Spinal cord (tissue), 10 donors: ENCODE results near the gene RAE1. TPM values are rescaled to one million over a fixed set of nuclear protein-coding genes. Genes with fewer than 3 reads are reported as not detected.

Source experiments
- DNase-seq, 6 donors: peaks; one replicate each; pipeline versions ENCODE4 v3.0.0 to v3.0.0-alpha.2; 2013 to 2015; ENCODE audit warnings: low spot score in 6 of 6, low read depth in 4 of 6
- H3K27ac ChIP-seq: one replicate; pipeline ENCODE4 v1.5.1; 2013; ENCODE audit warnings: low read depth, low read length, control low read depth
- H3K27me3 ChIP-seq: one replicate; pipeline ENCODE4 v1.6.1; 2013; ENCODE audit warnings: low read length; ENCODE audit not compliant: control insufficient read depth, insufficient read depth
- H3K36me3 ChIP-seq: one replicate; pipeline ENCODE4 v1.6.1; 2013; ENCODE audit warnings: low read length; ENCODE audit not compliant: control insufficient read depth, insufficient read depth
- H3K4me1 ChIP-seq: one replicate; pipeline ENCODE4 v1.6.1; 2013; ENCODE audit warnings: low read length; ENCODE audit not compliant: control insufficient read depth, insufficient read depth
- H3K4me3 ChIP-seq: one replicate; pipeline ENCODE4 v1.5.1; 2013; ENCODE audit warnings: low read depth, low read length, control low read depth
- H3K9me3 ChIP-seq: one replicate; pipeline ENCODE4 v1.6.1; 2013; ENCODE audit warnings: low read length; ENCODE audit not compliant: control insufficient read depth, insufficient read depth
- WGBS: methylation state at CpG from one replicate; pipeline ENCODE4 v1.1.5; 2013; ENCODE audit warnings: missing lambda C conversion rate; ENCODE audit not compliant: insufficient coverage; 5-methylcytosine and 5-hydroxymethylcytosine counted together
- polyA plus RNA-seq, 2 donors: library from polyadenylated mRNA; unstranded; fragments of 120-200 nt; gene quantifications; one replicate each; pipeline ENCODE4 v1.2.1, GENCODE V29; 2013; ENCODE audit not compliant: insufficient read length in 2 of 2
- total RNA-seq, 2 donors: library from RNA; depleted of rRNA in 1 of 2; stranded (reverse); fragments of 120-200 nt in 1 of 2; fragments of >200 nt in 1 of 2; gene quantifications; one replicate each; pipeline versions ENCODE4 v1.2.3 to v1.2.4, GENCODE V29; 2013 to 2014
- donor health status: healthy.

The RAE1 gene
- total and polyA plus RNA-seq, 4 donors = 31.6 to 49.5 (median 39.3) TPM

DNA sequence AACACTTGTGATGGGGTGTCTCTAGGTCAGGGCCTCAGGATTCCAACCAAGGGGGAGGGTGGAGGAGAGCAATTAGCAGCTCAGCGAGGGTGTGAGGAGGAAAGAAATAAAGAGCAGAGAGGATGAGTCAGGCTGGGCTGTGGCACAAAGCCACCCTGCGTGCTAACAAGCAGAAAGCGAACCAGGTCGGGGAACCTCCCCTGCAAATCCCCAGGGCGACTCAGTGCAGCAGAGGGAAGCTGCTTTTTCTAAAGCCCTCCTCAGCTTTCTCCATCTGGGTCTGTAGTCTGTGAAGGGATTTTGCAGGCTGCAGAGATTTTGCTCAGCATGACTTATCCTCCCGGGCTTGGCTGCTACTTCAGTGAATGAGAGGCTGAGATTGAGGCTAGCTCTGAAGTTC is 28.0 kb upstream of the RAE1 start:
- peak in 2 of 6 donors; percentile 52 to 54 for DNase-seq
- Histone ChIP-seq H3K4me1 (peaks cover 13% of the 10 kb centered on the region), H3K4me3 (no peak overlapping the region), H3K27me3 (no peaks in the 10 kb centered on the region), H3K27ac (no peak overlapping the region), H3K36me3 (no peaks in the 10 kb centered on the region), H3K9me3 (no peaks in the 10 kb centered on the region)
- WGBS = 21% methylated on average over 5 of the region's 6 CpGs

- no peaks in the 10 kb centered on the region for H3K9me3 ChIP-seq
These were observed 25.3 kb upstream of the RAE1 start for GRCh38 chr20:57325632-57326356.

DNA sequence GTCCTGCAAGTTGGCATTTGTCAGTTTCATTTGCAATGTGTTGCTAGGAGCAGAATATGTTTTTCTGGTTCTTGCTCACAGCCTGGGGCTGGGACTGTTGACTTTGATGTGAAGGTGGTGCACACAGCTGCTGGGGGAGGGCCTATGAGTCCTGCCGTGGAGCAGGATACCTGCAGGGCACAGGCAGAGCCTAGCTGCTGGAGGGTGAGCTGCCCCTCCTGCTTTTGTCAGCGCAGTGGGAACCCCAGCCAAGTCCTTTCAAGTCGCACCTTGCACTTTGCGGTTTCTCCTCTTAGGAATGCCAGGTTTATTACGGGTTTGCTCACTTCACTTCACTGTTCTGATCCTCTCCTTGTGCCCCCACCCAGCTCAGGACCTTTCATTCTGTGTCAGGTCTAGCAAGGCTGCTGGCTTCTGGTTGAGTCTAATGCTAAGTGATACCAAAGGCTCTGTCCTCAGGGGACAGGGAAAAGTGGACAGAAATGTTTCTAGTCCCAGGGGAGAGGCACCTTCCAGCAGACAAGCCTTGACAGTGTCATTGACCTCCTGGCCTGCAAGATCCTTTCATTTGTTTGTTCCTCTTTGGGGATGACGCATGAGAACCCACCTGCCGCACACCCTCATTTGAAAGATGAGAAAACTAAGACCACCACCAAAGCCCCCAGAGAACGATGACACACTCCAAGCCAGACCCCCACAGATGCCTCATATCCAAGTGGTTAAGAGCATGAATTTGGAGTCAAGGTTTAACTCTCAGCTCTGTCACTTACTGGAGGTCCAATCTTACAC is 24.2 kb upstream of the RAE1 start:
- no peak for DNase-seq
- H3K27me3 ChIP-seq = no peaks in the 10 kb centered on the region
- no peak overlapping the region for H3K27ac ChIP-seq
- H3K9me3 ChIP-seq = no peaks in the 10 kb centered on the region
- peaks cover 7% of the 10 kb centered on the region for H3K4me1 ChIP-seq
- no peak overlapping the region for H3K4me3 ChIP-seq
- no peaks in the 10 kb centered on the region for H3K36me3 ChIP-seq
- WGBS = 62% methylated on average over 7 of the region's 8 CpGs

More at GRCh38 chr20:57325632-57326356, 25.3 kb upstream of the RAE1 start:
- Histone ChIP-seq H3K27me3 (no peaks in the 10 kb centered on the region), H3K4me3 (no peak overlapping the region), H3K36me3 (no peaks in the 10 kb centered on the region), H3K27ac (no peak overlapping the region), H3K4me1 (peaks cover 7% of the 10 kb centered on the region)
- no peak for DNase-seq
- 90% methylated on average over 3 of the region's 12 CpGs for WGBS

DNA sequence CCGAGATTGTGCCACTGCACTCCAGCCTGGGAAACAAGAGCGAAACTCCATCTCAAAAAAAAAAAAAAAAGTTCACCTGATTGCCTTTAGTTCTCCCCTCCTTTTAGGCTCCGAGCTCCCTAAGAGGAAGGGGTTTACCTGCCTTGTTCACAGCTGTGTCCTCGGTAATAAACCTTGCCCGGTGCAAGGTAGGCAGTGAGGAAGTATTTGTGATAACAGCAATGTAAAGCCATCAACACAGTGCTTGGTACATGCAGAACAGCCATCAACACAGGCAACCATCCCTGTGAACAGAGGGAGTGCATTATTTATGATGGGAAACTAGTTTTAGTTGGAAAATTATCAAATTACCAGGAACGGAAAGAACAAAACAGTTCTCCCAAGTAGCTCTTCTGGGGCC is 23.2 kb upstream of the RAE1 start:
- Histone ChIP-seq H3K4me3 (no peak overlapping the region), H3K9me3 (no peaks in the 10 kb centered on the region), H3K27ac (no peak overlapping the region), H3K4me1 (peaks cover 7% of the 10 kb centered on the region), H3K36me3 (no peaks in the 10 kb centered on the region), H3K27me3 (no peaks in the 10 kb centered on the region)
- no peak for DNase-seq
- WGBS = 71% methylated on average over 1 of the region's 6 CpGs

DNA sequence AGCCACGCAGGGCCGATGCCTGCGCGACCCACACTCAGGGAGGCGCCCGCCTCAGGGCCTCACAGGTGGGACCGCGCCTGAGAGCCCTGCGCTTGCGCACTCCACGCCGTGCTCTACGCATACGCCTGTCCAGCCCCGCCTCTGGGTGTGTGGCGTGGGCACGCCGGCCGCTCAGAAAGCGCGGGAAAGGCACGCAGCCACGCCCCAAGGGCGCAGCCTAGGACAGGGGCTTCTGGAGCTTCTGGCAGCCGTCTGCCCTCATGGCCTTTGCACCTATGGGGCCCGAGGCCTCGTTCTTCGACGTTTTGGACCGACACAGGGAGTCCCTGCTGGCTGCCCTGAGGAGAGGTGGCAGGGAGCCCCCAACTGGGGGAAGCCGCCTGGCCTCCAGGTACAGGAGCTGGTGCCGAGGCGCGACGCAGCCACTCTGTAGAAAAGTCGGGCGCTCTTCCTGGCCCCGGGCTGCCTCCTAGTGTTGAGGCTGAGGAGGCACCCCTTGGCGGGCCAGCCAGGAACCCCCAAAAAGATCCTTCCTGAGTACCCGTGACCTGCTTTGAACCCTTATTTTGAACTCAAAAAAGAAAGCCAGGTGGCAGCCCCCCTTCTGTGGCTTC is 21.3 kb upstream of the RAE1 start, which contains the start of gene SPO11:
SPO11 (plus strand) TSS at position 196 of the 614 bp plus-strand sequence; CDS start at position 261, 65 bp downstream.
- no peaks in the 10 kb centered on the region for H3K27me3 ChIP-seq
- 77% methylated on average over 38 of the region's 40 CpGs for WGBS
- H3K4me1 ChIP-seq = no peaks in the 10 kb centered on the region
- no peak for DNase-seq
- H3K4me3 ChIP-seq = no peak within 1 kb of the TSS
- no peaks in the 10 kb centered on the region for H3K36me3 ChIP-seq
- H3K27ac ChIP-seq = no peak within 1 kb of the TSS
- no peaks in the 10 kb centered on the region for H3K9me3 ChIP-seq

GRCh38 chr20:57330998-57331397 is 20.1 kb upstream of the RAE1 start:
- no peaks in the 10 kb centered on the region for H3K36me3 ChIP-seq
- DNase-seq = peak in 2 of 6 donors; percentile 48 to 53
- H3K27ac ChIP-seq = no peak overlapping the region
- 32% methylated on average over 4 of the region's 8 CpGs for WGBS
- no peak overlapping the region for H3K4me3 ChIP-seq
- H3K4me1 ChIP-seq = no peaks in the 10 kb centered on the region
- no peaks in the 10 kb centered on the region for H3K9me3 ChIP-seq
- H3K27me3 ChIP-seq = no peaks in the 10 kb centered on the region

DNA sequence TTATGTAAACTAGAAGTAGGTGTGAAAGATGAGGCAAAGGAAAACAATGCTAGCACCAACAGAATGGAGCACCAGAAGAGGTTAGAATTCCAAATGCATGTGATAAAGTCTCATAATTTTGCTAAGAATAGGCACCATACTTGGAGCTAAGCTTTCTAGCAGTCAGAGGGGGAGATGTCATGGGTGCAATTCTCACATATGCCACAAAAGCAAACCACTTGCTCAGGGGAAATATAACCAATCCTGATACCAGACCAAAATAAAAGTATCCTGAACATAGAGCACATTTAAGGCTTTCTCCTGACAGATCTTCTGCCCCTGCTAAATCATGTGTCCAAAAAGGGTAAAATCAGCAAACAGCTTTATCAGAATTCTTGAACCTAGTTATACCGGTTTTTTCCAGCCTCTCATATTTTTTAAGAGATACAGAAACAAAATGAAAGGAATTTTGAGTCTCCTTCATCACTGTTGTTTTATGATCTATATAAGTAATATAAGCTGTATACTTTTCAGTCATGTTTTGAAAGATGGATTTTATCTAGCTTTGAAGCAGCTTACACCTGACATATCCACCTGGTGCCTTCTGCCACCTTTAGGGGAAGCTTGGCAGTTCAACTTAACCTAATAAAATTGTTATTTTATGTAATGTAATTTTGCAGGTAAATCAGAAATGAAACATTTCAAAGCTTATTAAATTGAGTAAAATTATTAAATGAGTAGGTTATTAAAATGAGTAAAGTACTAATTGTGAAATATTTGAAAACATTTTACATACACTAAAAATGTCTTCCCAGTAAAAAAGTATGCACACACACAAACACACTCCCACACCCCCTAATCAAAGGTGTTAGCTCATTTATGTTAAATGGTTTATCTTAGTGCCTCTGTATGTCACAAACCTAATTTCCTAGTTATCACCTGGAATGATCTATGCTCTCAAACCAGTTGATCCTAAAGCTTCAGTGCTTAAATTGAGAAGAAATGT is 18.7 kb upstream of the RAE1 start:
- DNase-seq = peak in 1 of 6 donors; percentile 50
- no CpG with 5 or more reads among the region's 1 CpG for WGBS
- H3K27ac ChIP-seq = no peak overlapping the region
- no peak overlapping the region for H3K4me3 ChIP-seq
- no peaks in the 10 kb centered on the region for H3K27me3 ChIP-seq
- no peaks in the 10 kb centered on the region for H3K4me1 ChIP-seq
- H3K9me3 ChIP-seq = no peaks in the 10 kb centered on the region
- no peaks in the 10 kb centered on the region for H3K36me3 ChIP-seq

- Histone ChIP-seq H3K4me1 (no peaks in the 10 kb centered on the region), H3K36me3 (no peaks in the 10 kb centered on the region), H3K27me3 (no peaks in the 10 kb centered on the region), H3K4me3 (no peak overlapping the region), H3K9me3 (no peaks in the 10 kb centered on the region), H3K27ac (no peak overlapping the region)
- no CpG with 5 or more reads among the region's 2 CpGs for WGBS
- peak in 2 of 6 donors; percentile 58 to 62 for DNase-seq
These were observed 15.7 kb upstream of the RAE1 start for GRCh38 chr20:57335392-57335791.

GRCh38 chr20:57341663-57342062 is 9.4 kb upstream of the RAE1 start:
- DNase-seq = no peak
- no CpG with 5 or more reads among the region's 2 CpGs for WGBS
- Histone ChIP-seq H3K27ac (no peak overlapping the region), H3K9me3 (no peaks in the 10 kb centered on the region), H3K36me3 (no peaks in the 10 kb centered on the region), H3K27me3 (no peaks in the 10 kb centered on the region), H3K4me3 (no peak overlapping the region), H3K4me1 (no peaks in the 10 kb centered on the region)
